Panc1 (cell line): ENCODE data around the gene IKZF3. TPM values are rescaled to one million over a fixed set of nuclear protein-coding genes. Genes with fewer than 3 reads are reported as not detected.

Experiments used
- ATAC-seq: fragments of 200-7000 bp; cut with Tn5 transposase; 2 replicates; pipeline ENCODE4 v1.9.1; 2020; ENCODE audit warnings: mild to moderate bottlenecking, moderate library complexity
- BruUV-seq: library from RNA; stranded (reverse); fragments of 400-500 nt; replicated peaks from 2 replicates; lab custom pipeline; 2021; lab: Mats Ljungman, UMichigan
- CTCF ChIA-PET: fragments of 300-600 bp; sonication (Branson Sonifier 250); formaldehyde crosslinking; loops from one replicate; lab custom pipeline; 2022; ENCODE audit warnings: antibody characterized with exemption; lab: Charles Lee
- POLR2A ChIA-PET: fragments of 300-600 bp; sonication (Branson Sonifier 250); formaldehyde crosslinking; loops from one replicate; lab custom pipeline; 2022; ENCODE audit warnings: antibody characterized with exemption; lab: Charles Lee
- DNase-seq: peaks from one replicate; pipeline ENCODE4 v3.0.0-alpha.2; 2010; ENCODE audit warnings: low read depth, low spot score
- H3K27ac ChIP-seq: 2 replicates; pipeline ENCODE4 v1.5.1; 2011; ENCODE audit warnings: mild to moderate bottlenecking, low read length, inconsistent platforms
- H3K27me3 ChIP-seq: fragments of 200-500 bp; sonication (Bioruptor generic); 2 replicates; pipeline ENCODE4 v1.6.0; 2014; ENCODE audit warnings: low read length, inconsistent platforms; ENCODE audit not compliant: control insufficient read depth, insufficient read depth
- H3K36me3 ChIP-seq: fragments of 200-500 bp; sonication (Bioruptor generic); 2 replicates; pipeline ENCODE4 v1.5.1; 2014; ENCODE audit warnings: inconsistent platforms, mild to moderate bottlenecking, low read length, moderate library complexity; ENCODE audit not compliant: control insufficient read depth, insufficient read depth
- H3K4me1 ChIP-seq: 2 replicates; pipeline ENCODE4 v1.5.1; 2011; ENCODE audit warnings: inconsistent platforms, mild to moderate bottlenecking, low read length, moderate library complexity; ENCODE audit not compliant: control insufficient read depth, insufficient read depth
- H3K4me3 ChIP-seq, 2 experiments: 2 replicates each; pipeline ENCODE4 v1.5.1; 2011 to 2012; ENCODE audit warnings: low read depth in 2 of 2, low read length in 2 of 2, mild to moderate bottlenecking in 2 of 2, inconsistent platforms in 1 of 2, moderate library complexity in 1 of 2
- H3K9me3 ChIP-seq: fragments of 200-500 bp; sonication (Bioruptor generic); 2 replicates; pipeline ENCODE4 v1.5.1; 2014; ENCODE audit warnings: low read depth, mild to moderate bottlenecking, inconsistent platforms, low read length, moderate library complexity; ENCODE audit not compliant: control insufficient read depth, insufficient read depth
- POLR2AphosphoS5 ChIP-seq: IDR thresholded peaks from 2 replicates; pipeline ENCODE4 v1.6.1; 2012; ENCODE audit warnings: mild to moderate bottlenecking, low read depth, low read length, moderate library complexity
- SIN3A ChIP-seq: IDR thresholded peaks from 2 replicates; pipeline ENCODE4 v1.6.1; 2012; ENCODE audit warnings: low read depth, mild to moderate bottlenecking, low read length, moderate library complexity, borderline replicate concordance; ENCODE audit not compliant: insufficient read depth
- TCF7L2 ChIP-seq: IDR thresholded peaks from 2 replicates; pipeline ENCODE4 v1.6.1; 2011; ENCODE audit warnings: mild to moderate bottlenecking, low read depth, low read length, inconsistent platforms
- in situ Hi-C: cut with HindIII; loops from 2 replicates; pipeline ENCODE4 v1.10.0; 2016; ENCODE audit warnings: low sequenced_read_pairs, low pct_unique_long_range_greater_than_20kb
- intact Hi-C: fragments of 100-400 bp; cut with micrococcal nuclease; formaldehyde crosslinking; loops from one replicate; pipeline ENCODE4 v1.10.0; 2022; ENCODE audit not compliant: unreplicated experiment
- total RNA-seq: library from RNA; stranded (reverse); gene quantifications from one replicate; pipeline ENCODE4 v1.2.1, GENCODE V29; 2021; ENCODE audit not compliant: unreplicated experiment
- TF ChIP-seq, protein P1 (sequence below): fragments of 450-650 bp; IDR thresholded peaks from 2 replicates; pipeline ENCODE4 v1.5.1; 2017; ENCODE audit warnings: mild to moderate bottlenecking
- TF ChIP-seq, protein P2 (sequence below), 2 experiments: IDR thresholded peaks; 2 replicates each; pipeline ENCODE4 v1.6.1; 2011 to 2012; ENCODE audit warnings: low read depth in 2 of 2, control low read depth in 1 of 2, low read length in 1 of 2, mild to moderate bottlenecking in 1 of 2, moderate library complexity in 1 of 2; ENCODE audit not compliant: insufficient read depth in 1 of 2

IKZF3 gene
- total RNA-seq, 1 experiment from 2014 or later: 0.59 TPM

DNA sequence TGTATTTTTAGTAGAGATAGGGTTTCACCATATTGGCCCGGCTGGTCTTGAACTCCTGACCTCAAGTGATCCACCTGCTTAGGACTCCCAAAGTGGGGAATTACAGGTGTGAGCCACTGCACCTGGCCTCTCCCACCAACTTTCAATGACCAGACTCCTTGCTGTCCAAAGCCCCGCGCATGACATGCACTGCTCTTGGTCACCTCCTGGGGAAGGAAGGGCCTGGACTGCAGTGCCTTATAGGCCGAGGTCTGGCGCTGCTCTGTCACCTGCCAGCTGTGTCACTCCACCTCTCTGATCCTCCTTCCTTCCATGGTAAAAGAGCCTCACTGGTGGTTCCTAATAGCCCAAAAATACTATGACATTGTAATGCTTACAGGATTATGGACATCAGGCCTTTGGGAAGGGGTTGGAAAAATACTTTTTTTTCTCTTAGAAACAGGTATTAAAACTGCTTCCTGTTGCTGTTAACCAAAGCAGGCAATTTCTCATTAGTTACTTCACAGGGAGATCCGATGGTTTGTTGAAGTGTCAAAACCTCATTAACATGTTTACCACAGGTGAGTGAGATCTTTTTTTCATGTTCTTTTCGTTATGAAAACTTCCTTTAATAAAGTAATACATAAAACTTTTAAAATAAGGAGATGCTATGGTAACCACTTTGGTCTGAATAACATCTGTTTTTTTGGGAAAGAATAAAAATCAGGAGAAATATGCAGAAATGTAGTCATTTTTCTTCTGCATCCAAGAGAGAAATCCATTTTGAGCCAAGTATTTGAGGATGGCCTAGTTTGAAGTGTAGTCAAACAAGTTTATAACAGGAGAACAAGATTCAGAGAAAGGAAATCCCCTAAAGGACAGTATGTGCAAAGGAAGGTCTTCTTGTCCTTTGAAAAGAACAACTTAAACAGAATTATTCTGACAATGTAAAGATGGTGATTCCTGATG, 90.9 kb downstream of the IKZF3 start:
- peaks cover 12% of the 10 kb centered on the region; the same call in 1 of the 2 replicates for H3K27me3 ChIP-seq
- no peaks in the 10 kb centered on the region for H3K4me1 ChIP-seq
- BruUV-seq: no TSS peak
- no peaks in the 10 kb centered on the region for H3K36me3 ChIP-seq
- TF ChIP-seq TCF7L2 (no peak), POLR2AphosphoS5 (no peak), SIN3A (no peak)
- TF ChIP-seq, protein P1, sequence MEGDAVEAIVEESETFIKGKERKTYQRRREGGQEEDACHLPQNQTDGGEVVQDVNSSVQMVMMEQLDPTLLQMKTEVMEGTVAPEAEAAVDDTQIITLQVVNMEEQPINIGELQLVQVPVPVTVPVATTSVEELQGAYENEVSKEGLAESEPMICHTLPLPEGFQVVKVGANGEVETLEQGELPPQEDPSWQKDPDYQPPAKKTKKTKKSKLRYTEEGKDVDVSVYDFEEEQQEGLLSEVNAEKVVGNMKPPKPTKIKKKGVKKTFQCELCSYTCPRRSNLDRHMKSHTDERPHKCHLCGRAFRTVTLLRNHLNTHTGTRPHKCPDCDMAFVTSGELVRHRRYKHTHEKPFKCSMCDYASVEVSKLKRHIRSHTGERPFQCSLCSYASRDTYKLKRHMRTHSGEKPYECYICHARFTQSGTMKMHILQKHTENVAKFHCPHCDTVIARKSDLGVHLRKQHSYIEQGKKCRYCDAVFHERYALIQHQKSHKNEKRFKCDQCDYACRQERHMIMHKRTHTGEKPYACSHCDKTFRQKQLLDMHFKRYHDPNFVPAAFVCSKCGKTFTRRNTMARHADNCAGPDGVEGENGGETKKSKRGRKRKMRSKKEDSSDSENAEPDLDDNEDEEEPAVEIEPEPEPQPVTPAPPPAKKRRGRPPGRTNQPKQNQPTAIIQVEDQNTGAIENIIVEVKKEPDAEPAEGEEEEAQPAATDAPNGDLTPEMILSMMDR: no peak
- TF ChIP-seq, protein P2, sequence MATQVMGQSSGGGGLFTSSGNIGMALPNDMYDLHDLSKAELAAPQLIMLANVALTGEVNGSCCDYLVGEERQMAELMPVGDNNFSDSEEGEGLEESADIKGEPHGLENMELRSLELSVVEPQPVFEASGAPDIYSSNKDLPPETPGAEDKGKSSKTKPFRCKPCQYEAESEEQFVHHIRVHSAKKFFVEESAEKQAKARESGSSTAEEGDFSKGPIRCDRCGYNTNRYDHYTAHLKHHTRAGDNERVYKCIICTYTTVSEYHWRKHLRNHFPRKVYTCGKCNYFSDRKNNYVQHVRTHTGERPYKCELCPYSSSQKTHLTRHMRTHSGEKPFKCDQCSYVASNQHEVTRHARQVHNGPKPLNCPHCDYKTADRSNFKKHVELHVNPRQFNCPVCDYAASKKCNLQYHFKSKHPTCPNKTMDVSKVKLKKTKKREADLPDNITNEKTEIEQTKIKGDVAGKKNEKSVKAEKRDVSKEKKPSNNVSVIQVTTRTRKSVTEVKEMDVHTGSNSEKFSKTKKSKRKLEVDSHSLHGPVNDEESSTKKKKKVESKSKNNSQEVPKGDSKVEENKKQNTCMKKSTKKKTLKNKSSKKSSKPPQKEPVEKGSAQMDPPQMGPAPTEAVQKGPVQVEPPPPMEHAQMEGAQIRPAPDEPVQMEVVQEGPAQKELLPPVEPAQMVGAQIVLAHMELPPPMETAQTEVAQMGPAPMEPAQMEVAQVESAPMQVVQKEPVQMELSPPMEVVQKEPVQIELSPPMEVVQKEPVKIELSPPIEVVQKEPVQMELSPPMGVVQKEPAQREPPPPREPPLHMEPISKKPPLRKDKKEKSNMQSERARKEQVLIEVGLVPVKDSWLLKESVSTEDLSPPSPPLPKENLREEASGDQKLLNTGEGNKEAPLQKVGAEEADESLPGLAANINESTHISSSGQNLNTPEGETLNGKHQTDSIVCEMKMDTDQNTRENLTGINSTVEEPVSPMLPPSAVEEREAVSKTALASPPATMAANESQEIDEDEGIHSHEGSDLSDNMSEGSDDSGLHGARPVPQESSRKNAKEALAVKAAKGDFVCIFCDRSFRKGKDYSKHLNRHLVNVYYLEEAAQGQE (IDR thresholded peaks at IDR 0.05; ENCODE audit: insufficient read depth in 1 of 2, low read depth in 2 of 2, low read length in 1 of 2): no peak
- no peak overlapping the region for H3K27ac ChIP-seq
- ATAC-seq: no peak
- in situ Hi-C loops (no loop called here), intact Hi-C loops (no loop called here)
- ChIA-PET CTCF (no interaction called here), POLR2A (interaction anchor here (0.7 kb wide), 1 partner anchor 213 kb away, joined by 7 read pairs; no protein-coding TSS in a partner anchor)
- no peak overlapping the region for H3K4me3 ChIP-seq
- DNase-seq: no peak
- no peaks in the 10 kb centered on the region for H3K9me3 ChIP-seq

DNA sequence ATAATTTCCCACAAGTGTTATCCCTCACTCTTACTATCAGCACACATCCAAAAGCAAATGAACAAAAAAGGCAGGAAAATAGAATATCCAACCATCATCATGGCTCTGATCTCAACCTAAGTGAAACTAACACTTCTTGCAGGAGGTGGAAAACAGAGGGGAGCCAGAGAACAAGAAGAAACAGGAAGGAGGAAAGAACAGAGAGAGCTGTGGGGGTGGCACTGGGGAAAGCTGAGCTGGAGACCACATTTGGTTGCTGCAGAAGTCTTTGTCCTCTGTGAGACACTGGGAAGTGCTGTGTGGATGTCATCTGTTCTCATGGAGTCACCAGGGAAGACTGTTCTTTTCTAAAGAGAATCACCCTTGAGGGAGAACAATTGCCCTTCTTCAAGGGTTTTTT, 91.7 kb downstream of the IKZF3 start:
- ATAC-seq: no peak
- in situ Hi-C loops: no loop called here
- Histone ChIP-seq H3K9me3 (no peaks in the 10 kb centered on the region), H3K27me3 (peaks cover 9% of the 10 kb centered on the region; the same call in 1 of the 2 replicates), H3K36me3 (no peaks in the 10 kb centered on the region), H3K4me3 (no peak overlapping the region), H3K4me1 (no peaks in the 10 kb centered on the region), H3K27ac (no peak overlapping the region)
- no peak for DNase-seq
- ChIA-PET CTCF (no interaction called here), POLR2A (no interaction called here)
- BruUV-seq: no TSS peak
- TF ChIP-seq, protein P2 (IDR thresholded peaks at IDR 0.05; ENCODE audit: insufficient read depth in 1 of 2, low read depth in 2 of 2, low read length in 1 of 2): no peak
- TF ChIP-seq POLR2AphosphoS5 (no peak), TCF7L2 (no peak)
- TF ChIP-seq, protein P1: no peak
- intact Hi-C loops: no loop called here
